GM18861 (cell line): Measurements from ENCODE around the gene ALLC.

Source experiments
- ATAC-seq: cut with Tn5 transposase; IDR thresholded peaks from one replicate; pipeline ENCODE4 v1.9.1; 2021; ENCODE audit not compliant: unreplicated experiment

The ALLC gene

DNA sequence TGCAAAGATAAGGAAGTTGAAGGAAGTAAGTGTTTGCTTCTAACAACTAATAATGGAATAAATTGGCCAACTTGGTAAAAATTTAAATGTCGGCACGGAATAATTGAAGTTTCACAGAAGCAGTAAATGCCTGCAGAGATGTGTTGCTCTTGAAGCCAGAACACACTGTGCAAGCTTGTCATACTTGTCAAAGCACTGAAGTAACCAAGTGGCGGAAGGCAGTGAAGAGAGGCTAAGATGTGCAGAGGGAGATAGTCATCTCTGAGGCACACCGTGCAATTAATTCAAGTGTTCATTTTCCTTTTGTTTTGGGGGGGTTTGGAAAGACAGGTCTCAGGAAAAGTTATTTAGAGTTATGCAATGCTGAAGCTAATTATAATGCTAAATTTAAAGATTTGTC is 50.6 kb downstream of the ALLC start:
- ATAC-seq: no peak

DNA sequence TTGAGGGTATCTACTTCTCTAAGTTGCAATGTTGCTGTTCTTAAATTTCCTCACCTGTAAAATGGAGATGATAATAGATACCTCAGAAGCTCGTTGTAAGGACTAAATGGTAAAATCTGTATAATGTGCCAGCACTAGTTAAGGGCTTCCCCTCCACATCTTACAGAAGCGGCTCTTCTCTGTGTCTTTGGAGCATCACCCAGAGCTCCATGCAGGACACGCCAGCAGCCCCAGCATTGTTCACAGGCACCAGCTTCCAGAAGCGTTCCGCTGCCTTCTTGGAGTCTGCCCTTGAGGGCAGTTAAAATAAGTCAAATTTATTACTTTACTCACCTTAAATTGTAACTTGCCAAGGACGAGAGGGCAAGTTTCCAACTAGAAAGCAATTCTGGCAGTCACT is 51.2 kb downstream of the ALLC start:
- no peak for ATAC-seq

DNA sequence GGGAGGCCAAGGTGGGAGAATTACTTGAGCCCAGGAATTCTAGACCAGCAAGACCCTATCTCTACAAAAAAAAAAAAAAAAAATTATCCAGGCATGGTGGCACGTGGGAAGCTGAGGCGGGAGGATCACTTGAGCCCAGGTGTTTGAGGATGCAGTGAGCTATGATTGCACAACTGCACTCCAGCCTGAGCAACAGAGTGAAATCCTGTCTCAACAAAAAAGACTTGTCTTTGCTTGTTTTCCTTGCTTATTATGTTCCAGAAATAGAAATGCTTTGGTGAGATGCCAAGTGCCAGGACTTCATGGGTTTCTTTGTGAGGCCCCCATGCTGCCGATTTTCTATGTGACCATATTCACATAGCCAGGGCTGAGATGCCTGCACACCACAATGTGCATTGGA is 54.4 kb downstream of the ALLC start:
- no peak for ATAC-seq

DNA sequence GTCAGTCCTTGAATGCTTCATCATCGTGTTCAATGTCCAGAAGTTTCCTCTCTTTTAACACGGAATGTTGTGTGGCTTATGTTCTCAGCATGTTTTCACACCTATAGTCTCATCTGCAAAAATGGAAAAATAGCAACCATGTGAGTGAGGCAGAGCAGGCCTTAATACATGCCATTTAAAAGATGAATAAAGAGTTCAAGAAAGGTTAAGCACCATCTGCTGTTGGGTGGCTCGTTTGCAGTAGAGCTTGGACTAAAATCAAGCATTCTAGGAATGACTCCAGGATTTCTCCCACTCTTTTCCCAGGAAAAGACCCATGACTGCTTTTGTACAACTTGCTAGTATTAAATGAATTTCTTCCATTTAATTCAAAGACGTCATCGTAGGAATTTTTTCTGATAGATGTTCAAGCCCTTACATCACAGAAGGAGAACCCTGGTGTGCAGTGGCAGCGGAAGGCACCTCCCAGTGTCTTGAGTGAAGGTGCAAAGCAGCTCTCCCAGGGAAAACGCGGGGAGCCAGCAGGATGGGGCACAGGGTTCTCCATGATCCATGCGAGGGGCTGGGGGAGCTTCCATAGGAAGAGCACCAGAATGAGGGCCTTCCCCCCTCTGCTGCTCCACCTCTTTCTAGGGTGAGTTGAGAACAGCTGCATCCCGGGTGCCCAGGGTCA is 55.0 kb downstream of the ALLC start:
- ATAC-seq: no peak

DNA sequence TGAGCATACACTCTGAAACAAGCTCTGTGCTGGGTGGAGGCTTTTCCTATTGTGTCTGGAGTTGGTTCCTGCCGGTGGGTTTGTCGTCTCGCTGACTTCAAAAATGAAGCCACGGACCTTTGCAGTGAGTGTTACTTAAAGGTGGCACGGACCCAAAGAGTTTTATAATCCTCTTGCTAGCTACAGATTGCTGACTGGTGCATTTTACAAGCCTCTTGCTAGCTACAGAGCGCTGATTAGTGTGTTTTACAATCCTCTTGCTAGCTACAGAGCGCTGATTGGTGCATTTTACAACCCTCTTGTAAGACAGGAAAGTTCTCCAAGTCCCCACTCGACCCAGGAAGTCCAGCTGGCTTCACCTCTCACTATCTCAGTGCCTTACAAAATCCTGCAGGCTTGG is 60.7 kb downstream of the ALLC start:
- no peak for ATAC-seq

DNA sequence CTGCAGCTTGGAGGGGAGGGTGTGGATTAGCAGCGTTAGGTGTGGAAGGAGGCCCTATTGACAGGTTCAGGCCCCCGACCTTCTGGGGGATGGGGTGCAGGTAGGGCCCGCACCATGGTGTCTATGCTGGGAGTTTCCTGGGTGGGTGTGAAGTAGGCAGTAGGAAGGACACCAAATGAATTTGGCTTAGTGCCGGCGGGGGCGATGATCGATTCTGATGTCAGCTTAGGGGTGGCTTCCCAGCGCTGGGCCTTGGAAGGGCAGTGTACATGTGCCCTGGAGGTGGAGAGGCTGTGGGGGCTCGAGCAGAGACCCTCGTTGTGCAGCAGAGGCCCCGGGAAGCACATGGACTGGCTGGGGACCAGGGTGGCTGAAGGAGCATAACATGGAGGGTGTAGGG is 67.0 kb downstream of the ALLC start:
- ATAC-seq: no peak

DNA sequence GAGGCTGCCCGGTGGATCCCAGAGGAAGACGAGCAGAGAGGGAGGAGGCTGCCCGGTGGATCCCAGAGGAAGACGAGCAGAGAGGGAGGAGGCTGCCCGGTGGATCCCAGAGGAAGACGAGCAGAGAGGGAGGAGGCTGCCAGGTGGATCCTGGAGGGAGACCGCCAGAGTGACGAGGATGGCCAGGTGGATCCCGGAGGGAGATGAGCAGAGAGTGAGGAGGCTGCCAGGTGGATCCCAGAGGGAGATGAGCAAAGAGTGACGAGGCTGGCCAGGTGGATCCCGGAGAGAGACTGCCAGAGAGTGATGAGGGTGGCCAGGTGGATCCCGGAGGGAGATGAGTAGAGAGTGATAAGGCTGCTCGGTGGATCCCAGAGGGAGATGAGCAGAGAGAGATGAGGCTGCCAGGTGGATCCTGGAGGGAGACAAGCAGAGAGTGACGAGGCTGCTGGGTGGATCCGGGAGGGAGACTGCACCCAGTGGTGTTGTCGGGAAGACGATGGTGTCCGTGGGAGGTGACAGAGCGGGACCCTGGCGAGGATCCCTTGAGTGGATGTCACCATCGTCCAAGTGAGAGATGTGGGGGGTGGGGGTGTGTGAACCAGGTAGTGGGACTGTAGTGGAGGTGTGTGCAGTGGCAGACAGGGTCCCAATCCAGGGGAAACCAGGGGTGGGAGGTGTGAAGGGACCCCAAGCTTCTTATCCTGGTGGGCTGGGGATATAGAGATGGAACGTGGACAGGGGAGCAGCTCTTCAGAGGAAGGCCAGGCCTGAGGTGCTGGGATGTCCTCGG is 67.7 kb downstream of the ALLC start:
- no peak for ATAC-seq

DNA sequence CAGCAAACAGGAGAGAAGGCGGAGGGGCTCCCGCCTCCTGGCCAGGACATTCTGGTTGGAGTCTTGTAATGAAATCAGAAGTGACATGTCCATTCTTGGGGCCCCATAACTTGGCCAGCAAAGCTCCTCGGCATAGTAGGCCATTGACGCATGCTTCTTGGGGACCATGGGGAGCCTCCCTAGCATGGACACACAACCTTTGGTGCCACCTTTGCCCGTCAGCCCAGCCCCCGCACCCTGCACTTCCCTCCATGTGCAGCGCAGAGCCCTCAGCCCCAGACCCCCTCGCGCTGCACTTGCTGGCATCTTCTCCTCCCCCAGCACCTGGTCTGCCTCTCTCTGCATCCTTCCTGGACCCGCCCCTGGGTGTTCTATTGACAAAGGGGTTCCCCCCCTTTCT is 68.5 kb downstream of the ALLC start:
- ATAC-seq: no peak

DNA sequence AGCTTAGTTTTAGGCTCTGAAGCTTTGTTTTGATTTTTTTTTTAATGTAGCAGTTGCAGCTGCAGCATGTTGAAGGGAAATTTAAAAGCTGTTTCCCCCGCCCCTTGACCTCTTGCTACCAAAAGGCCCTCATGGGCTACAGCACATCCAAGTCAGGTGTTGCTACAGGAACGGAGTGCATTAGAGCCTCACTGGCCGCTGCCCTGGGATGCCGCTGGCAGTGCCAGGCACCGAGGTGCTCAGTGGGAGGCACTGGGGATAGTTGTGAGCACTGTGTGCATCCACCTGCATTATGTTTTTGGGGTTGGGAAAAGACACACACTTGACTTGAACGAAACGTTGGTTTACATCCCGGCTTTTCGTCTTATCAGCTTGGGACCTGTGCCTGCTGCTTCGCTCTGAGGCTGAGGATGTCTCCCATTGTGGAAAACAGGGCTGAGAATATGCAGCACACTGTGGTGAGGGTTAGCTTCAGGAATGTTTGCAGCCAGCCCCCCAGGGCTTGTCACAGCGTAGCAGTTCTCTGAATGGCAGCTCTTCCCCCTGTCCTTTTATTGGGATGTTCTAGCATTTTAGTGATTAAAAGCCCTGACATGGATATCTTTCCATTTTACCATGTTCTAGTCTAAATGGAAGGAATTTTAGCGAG is 69.5 kb downstream of the ALLC start:
- no peak for ATAC-seq

DNA sequence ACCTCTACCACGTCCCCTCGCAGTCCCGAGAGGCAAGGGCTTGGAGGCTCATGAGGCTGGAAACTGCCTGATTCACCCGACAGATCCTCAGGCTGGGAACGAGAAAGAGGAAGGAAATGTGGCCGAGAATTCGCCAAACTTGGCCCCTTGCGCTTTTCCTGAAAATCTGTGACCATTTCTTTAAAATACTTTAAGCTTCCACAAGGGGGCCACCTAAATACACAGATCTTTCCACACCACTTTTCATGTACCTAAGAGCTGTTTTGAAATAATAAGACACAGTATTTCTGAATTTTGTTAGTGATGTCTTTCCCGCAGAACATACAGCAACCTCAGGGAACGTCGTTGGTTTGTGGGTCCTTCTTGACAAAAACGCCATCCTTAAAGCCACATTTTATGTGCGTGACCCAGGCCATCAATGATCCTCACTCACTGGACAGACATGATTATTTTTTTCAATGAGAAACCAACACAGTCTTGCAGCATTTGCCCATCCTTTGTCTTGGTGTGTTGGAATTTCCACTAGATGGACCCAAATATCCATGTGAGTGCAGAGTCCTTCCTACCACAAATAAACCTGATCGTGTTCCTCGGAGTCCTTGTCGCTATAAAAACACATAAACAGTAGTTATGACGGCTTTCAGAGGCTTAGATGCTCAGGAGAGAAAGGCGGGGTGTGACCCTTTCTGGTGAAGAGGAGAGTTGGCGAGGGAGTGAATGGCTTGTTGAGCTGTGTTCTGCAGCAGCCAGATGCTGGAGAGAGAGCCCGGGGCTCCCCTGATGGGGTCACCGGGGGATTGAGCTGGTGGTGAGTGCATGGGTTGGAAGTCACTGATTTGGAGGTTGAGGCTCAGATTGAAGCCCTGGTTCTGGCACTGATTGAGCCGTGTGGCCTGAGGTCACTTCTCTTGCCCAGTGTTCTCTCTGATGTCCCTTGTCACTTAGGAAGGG is 70.4 kb downstream of the ALLC start:
- ATAC-seq: no peak

DNA sequence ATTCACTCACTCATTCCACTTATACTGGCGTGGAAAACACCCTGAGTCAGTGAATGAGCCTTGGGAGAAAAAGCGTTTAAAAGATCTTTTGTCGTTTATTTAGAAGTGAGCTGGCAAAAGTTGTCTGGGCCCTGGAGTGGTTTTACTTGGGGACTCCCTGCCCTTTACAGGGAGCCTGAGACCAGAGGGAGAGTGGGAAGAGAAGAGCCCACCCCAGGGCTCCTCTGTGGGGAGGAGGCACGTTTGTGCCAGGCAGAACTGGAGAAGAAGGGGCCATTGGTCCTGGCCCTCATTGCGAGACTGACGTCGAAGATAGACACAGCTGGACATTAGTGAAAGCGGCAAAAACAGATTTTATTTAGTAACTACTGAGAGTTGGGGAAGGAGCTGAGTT is 71.1 kb downstream of the ALLC start:
- no peak for ATAC-seq

DNA sequence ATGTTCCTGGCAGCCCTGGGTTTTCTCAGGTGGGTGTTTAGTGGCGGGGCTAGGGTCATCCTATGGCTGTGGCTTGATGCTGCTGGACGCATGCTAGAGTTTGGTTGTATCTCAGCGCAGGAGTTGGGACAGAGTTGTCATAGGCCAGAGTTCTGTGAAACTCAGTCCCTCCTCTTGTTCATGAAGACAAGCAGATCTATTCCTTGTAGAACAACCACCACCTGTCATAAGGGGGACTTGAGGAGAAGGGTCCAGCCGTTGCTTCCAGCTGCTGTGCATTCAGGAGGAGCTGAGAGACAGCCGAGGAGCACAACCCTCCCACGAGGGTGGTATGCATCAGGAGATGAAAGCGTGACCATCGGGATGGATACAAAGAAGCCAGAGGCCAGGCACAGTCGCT is 71.8 kb downstream of the ALLC start:
- no peak for ATAC-seq

DNA sequence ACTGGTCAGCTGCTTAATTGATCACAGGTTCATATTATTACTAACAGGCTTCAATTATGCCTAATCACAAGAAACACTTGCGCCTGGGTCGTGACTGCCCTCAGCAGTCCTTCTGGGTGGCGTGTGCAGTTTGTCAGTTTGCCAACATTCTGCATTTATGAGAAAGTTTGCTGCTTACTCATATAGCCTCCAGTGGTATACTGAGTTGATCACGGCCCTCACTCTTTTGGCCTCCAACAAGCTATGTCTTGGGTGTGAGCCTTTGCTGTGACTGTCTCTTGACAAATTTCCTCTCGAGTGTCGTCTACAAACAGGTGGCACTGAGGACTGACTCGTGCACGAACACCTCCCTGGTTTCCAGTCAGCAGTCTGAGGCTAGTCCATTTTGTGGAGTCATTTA is 72.6 kb downstream of the ALLC start:
- ATAC-seq: no peak

DNA sequence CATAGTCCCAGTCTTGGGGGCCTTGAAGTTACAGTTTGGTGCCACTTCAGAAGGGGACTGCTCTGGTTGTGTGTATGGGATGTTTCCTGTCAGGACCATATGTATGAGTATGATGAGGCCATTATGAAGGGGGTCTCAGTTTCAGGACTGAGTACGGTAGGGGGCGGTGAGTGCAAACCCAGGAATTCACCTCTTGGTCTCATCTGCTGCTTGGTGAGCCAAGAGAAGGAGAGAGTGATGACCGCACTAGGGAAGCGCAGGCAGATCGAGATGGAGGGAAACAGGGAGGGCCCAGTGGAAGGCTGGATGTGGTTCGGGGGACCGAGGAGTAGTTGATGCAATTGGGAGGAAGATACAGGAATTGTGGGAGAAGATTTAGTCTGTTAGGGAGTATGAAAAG is 73.8 kb downstream of the ALLC start:
- no peak for ATAC-seq

DNA sequence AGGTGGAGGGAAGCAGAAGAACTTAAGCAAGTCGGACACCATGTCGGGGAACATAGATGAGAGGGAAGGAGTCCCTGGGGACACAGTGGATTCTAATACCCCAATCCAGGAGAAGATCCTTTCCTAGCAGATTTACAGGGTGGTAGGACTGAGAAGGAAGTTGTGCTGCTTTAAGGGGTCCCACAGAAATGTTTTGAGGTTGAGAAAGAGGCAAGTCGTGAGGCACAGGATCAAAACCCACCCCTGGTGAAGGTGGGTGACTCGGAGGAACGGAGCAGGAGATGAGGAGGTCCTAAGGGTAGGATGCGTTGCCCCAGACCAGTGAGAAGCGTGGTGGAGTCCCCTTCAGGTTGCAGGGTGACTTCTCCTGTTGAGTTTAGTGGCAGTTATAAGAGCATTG is 78.1 kb downstream of the ALLC start:
- ATAC-seq: no peak

DNA sequence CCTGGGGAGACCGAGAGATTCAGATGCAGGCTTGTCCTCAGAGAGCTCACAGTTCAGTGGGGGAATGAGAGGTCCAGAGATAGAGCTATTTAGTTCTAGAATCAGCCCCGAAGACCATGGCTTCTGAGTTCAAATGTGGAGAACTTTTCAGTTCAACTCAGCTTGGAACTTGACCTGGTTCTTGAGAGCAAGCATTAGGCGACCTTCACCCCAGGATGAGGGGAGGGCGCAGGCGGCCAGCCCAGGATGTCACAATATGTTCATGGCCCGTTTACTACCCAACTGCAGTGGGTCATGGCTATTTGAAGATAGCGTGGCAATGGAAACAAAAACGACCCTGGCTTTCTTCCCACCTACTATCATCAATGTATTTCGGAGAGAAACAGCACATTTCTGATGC is 79.1 kb downstream of the ALLC start:
- ATAC-seq: no peak

DNA sequence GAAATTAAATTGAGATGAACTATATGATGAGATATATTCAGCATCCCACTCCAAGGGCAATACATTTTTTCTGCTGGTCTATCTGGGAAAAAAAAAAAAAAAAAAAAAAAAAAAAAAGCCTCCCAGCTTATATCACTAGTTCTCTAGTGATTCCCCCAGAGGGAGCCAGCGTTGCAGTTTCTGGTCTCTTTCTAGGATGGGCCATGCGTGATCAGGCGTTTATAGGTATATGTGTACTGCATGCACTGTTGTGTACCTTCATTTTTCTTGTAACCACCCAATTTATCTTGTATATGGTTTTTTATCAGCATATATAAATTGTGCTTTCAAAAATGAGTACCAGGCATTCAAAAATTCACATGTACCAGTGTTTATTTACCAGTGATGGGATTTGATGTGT is 80.5 kb downstream of the ALLC start:
- ATAC-seq: no peak

DNA sequence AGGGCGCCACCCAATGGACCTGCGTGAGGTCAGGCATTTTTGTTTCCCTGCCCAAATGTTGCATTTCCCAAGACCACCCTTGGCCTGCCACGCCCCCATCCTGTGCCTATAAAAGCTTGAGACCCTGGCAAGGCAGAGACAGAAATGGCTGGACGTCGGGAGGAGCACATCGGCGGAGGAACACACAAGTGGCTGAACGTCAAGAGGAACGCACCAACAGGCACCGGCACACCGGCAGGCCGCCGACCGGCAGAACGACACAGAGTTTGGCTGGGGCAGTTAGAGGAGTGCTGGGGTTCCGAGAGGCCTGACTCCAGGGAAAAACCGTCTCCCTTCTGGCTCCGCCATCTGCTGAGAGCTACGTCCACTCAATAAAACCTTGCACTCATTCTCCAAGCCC is 81.3 kb downstream of the ALLC start:
- ATAC-seq: no peak

DNA sequence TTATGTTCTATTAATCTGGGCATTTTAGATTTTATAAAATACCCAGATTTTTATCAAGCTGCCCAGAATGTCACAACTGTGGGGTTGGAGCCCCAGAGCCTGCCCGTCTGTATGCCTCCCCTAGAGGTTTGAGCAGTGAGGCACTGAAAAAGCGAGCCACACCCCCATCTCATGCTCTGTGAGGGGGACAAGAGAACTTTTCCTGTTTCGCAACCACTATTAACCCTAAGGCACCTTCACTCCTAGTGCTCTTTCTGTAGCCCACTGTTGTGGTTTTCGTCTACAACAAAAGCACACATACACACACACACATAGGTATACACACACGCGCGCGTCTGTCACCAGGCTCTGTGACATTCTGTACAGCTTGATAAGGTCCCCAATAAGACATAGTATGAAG is 83.4 kb downstream of the ALLC start:
- no peak for ATAC-seq

DNA sequence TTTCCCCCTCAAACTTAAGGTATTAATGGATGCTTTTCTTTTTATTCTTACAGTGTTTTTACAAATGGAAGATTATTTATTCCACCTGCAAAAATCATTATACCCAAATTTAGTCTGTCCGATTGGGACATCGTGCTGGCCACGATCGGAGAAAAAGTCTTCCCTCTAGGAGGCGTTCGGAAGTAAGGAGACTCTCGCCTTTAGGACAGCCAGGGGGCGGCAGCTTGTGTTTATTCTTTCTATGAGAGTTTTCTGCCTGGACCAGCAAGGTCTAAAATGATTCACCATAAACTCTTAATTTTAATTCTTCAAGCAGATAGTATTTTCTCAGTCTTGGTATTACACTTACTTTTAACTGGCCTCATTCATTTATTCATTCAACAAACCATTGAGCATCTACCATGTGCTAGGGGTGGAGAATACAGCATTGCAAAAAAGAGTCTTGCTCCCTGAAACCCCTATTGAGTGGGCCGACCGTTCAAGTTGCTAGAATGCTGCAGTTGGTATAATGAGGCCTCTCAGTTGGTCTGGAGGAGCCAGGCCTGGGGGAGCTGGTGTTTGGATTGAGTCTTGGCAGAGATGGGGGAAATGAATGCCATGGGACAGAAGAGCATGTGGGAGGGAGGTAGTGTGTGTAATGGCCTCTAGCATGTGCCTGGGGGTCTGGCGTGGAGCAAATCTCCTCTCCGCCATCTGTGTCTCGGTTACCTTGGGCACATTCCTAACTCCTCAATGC is 84.0 kb downstream of the ALLC start:
- no peak for ATAC-seq
